ENCODE measurements around the gene WDTC1.

DNA sequence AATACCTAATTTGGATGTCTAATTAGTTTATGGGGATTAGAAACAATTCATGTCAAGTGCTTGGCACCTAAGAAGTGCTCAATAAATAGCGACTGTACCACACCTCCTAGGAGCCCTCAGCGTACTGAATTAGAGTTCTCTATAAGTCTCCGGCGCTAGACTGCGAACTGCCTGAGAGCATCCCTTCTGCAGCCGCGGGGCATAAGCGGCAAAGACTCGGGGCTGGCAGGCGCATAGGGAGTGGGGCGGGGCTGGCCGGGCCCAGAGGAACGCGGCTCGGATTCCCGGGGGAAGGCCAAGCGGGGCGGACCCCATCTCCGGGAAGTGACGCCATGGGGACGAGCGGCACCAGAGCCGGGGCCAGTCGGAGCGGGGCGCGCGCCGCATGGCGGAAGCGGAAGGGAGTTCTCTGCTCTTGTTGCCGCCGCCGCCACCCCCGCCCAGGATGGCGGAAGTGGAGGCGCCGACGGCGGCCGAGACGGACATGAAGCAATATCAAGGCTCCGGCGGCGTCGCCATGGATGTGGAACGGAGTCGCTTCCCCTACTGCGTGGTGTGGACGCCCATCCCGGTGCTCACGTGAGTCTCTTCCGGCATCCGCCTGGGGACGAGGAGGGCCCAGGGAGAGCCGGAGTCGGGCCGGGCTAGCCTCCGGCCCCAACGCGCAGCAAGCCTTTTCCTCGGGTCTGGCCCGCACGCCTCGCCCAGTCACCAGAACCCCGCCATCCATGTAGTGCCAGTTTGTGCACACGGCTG is 87.6 kb downstream of the WDTC1 start, which contains the start of gene TMEM222:
- TF ChIP-seq, protein P1, sequence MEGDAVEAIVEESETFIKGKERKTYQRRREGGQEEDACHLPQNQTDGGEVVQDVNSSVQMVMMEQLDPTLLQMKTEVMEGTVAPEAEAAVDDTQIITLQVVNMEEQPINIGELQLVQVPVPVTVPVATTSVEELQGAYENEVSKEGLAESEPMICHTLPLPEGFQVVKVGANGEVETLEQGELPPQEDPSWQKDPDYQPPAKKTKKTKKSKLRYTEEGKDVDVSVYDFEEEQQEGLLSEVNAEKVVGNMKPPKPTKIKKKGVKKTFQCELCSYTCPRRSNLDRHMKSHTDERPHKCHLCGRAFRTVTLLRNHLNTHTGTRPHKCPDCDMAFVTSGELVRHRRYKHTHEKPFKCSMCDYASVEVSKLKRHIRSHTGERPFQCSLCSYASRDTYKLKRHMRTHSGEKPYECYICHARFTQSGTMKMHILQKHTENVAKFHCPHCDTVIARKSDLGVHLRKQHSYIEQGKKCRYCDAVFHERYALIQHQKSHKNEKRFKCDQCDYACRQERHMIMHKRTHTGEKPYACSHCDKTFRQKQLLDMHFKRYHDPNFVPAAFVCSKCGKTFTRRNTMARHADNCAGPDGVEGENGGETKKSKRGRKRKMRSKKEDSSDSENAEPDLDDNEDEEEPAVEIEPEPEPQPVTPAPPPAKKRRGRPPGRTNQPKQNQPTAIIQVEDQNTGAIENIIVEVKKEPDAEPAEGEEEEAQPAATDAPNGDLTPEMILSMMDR (IDR thresholded peaks at IDR 0.05) = peak in 5 of 6 experiments; percentile 16 to 63 (median 40)
- TF ChIP-seq POLR2A (IDR thresholded peaks at IDR 0.05) = peak in 2 of 4 donors; percentile 49 to 62
